Measurements from ENCODE around the gene DNAJB7.

DNA sequence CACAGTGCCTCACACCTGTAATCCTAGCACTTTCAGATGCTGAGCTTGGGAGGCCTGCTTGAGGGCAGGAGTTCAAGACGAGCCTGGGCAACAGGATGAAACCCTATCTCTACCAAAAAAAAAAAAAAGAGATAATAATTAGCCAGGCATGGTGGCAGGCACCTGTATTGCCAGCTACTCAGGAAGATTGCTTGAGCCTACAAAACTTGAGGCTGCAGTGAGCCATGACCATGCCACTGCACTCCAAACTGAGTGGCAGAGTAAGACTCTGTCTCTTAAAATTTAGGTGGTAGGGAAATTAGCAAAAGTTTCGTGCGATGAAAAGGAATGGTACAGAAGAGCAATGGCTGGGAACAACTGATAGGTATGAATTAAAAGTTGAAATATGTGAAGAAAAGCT, 23.4 kb downstream of the DNAJB7 start:
- TF ChIP-seq, protein P1, sequence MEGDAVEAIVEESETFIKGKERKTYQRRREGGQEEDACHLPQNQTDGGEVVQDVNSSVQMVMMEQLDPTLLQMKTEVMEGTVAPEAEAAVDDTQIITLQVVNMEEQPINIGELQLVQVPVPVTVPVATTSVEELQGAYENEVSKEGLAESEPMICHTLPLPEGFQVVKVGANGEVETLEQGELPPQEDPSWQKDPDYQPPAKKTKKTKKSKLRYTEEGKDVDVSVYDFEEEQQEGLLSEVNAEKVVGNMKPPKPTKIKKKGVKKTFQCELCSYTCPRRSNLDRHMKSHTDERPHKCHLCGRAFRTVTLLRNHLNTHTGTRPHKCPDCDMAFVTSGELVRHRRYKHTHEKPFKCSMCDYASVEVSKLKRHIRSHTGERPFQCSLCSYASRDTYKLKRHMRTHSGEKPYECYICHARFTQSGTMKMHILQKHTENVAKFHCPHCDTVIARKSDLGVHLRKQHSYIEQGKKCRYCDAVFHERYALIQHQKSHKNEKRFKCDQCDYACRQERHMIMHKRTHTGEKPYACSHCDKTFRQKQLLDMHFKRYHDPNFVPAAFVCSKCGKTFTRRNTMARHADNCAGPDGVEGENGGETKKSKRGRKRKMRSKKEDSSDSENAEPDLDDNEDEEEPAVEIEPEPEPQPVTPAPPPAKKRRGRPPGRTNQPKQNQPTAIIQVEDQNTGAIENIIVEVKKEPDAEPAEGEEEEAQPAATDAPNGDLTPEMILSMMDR (optimal IDR thresholded peaks at IDR 0.05 in 1 of 3, IDR thresholded peaks at IDR 0.05 in 1 of 3, conservative IDR thresholded peaks at IDR 0.05 in 1 of 3; ENCODE audit: extremely low read depth in 1 of 3, insufficient read depth in 2 of 3, low read length in 3 of 3) = no peak
- no peak for TF ChIP-seq EZH2 (IDR thresholded peaks at IDR 0.05; ENCODE audit: low read length)
